A549 (cell line): ENCODE results near the gene GPR137B. TPM values are rescaled to one million over a fixed set of nuclear protein-coding genes. Genes with fewer than 3 reads are reported as not detected.

ENCODE experiments used
- ATAC-seq, 2 experiments: fragments of 200-7000 bp in 1 of 2; fragments of >200 bp in 1 of 2; cut with Nextera tagmentation in 1 of 2; cut with Tn5 transposase in 1 of 2; 3 replicates each; pipeline versions ENCODE4 v1.8.0 to v1.9.1; 2018 to 2020; ENCODE audit warnings: mild to moderate bottlenecking in 1 of 2, moderate library complexity in 1 of 2
- CTCF ChIA-PET: fragments of 300-600 bp; sonication (Branson Sonifier 250); formaldehyde crosslinking; extraction: SDS; loops from one replicate; lab custom pipeline; 2021; ENCODE audit warnings: antibody characterized with exemption, inconsistent platforms; lab: Yijun Ruan, JAX
- POLR2A ChIA-PET: fragments of 350-600 bp; formaldehyde crosslinking; extraction: SDS; loops from one replicate; lab custom pipeline; 2021; ENCODE audit warnings: antibody characterized with exemption, inconsistent platforms; lab: Yijun Ruan, JAX
- DNase-seq, 2 experiments: peaks; one replicate each; pipeline versions ENCODE4 v3.0.0 to v3.0.0-alpha.2; 2011 to 2016; ENCODE audit warnings: low read depth in 1 of 2, low spot score in 1 of 2
- FAIRE-seq: peaks from 2 replicates; lab custom pipeline; 2011; peaks lifted over from hg19 to GRCh38; lab: Jason Lieb, UNC
- H3K27ac ChIP-seq, 2 experiments: fragments of >200 bp; sonication (Bioruptor Twin); formaldehyde crosslinking; 3 replicates each; pipeline ENCODE4 v1.5.1; 2016 to 2017
- H3K4me1 ChIP-seq: fragments of >200 bp; sonication (Bioruptor Twin); formaldehyde crosslinking; 3 replicates; pipeline ENCODE4 v1.6.1; 2016
- H3K4me2 ChIP-seq: fragments of >200 bp; sonication (Bioruptor Twin); formaldehyde crosslinking; 3 replicates; pipeline ENCODE4 v1.6.1; 2016
- H3K4me3 ChIP-seq: fragments of >200 bp; sonication (Bioruptor Twin); formaldehyde crosslinking; 3 replicates; pipeline ENCODE4 v1.5.1; 2016
- H3K9me3 ChIP-seq: fragments of >200 bp; sonication (Bioruptor Twin); formaldehyde crosslinking; 3 replicates; pipeline ENCODE4 v1.6.1; 2016
- BHLHE40 ChIP-seq: IDR thresholded peaks from 2 replicates; pipeline ENCODE4 v1.6.1; 2012; ENCODE audit warnings: low read depth, low read length, inconsistent platforms
- CBX8 ChIP-seq: fragments of 200-600 bp; sonication (generic); IDR thresholded peaks from 2 replicates; pipeline ENCODE4 v1.6.1; 2016
- CEBPB ChIP-seq, 2 experiments: fragments of >200 bp in 1 of 2; sonication (Bioruptor Twin) in 1 of 2; formaldehyde crosslinking in 1 of 2; IDR thresholded peaks; 2 replicates each; pipeline ENCODE4 v1.6.1; 2012 to 2016
- EHMT2 ChIP-seq: fragments of 200-600 bp; sonication (generic); IDR thresholded peaks from 2 replicates; pipeline ENCODE4 v1.6.1; 2016; ENCODE audit warnings: antibody characterized with exemption, low read depth, mild to moderate bottlenecking, moderate library complexity
- ESRRA ChIP-seq: fragments of 150-350 bp; IDR thresholded peaks from 2 replicates; pipeline ENCODE4 v1.6.1; 2014; ENCODE audit warnings: mild to moderate bottlenecking, low read length, borderline replicate concordance
- FOSB ChIP-seq: fragments of 250-450 bp; sonication (Bioruptor Pico); IDR thresholded peaks from 2 replicates; pipeline ENCODE4 v1.5.0; 2020; ENCODE audit warnings: mild to moderate bottlenecking, moderate library complexity
- FOSL2 ChIP-seq, 2 experiments: fragments of 450-650 bp in 1 of 2; fragments of >200 bp in 1 of 2; sonication (Bioruptor Twin) in 1 of 2; formaldehyde crosslinking; IDR thresholded peaks; 2 replicates each; pipeline versions ENCODE4 v1.5.0 to v1.6.1; 2016 to 2020; ENCODE audit warnings: mild to moderate bottlenecking in 1 of 2, moderate library complexity in 1 of 2
- FOXS1 ChIP-seq: fragments of 250-450 bp; sonication (Bioruptor Pico); IDR thresholded peaks from 2 replicates; pipeline ENCODE4 v1.5.0; 2020; ENCODE audit warnings: mild to moderate bottlenecking, moderate library complexity
- GATA3 ChIP-seq: IDR thresholded peaks from 2 replicates; pipeline ENCODE4 v1.6.1; 2012; ENCODE audit warnings: borderline replicate concordance
- HDAC2 ChIP-seq: fragments of 200-600 bp; sonication (generic); IDR thresholded peaks from 2 replicates; pipeline ENCODE4 v1.6.1; 2016
- HMGXB4 ChIP-seq: fragments of 250-450 bp; sonication (Bioruptor Pico); IDR thresholded peaks from 2 replicates; pipeline ENCODE4 v1.5.0; 2021; ENCODE audit warnings: mild to moderate bottlenecking, moderate library complexity, borderline replicate concordance
- HOXB13 ChIP-seq: fragments of 250-450 bp; sonication (Bioruptor Pico); IDR thresholded peaks from 2 replicates; pipeline ENCODE4 v1.5.0; 2020; ENCODE audit warnings: low read depth, mild to moderate bottlenecking, moderate library complexity
- JUNB ChIP-seq: fragments of >200 bp; sonication (Bioruptor Twin); formaldehyde crosslinking; IDR thresholded peaks from 2 replicates; pipeline ENCODE4 v1.6.1; 2016
- MAFK ChIP-seq: fragments of 450-650 bp; IDR thresholded peaks from 2 replicates; pipeline ENCODE4 v1.6.1; 2014; ENCODE audit not compliant: partially characterized antibody
- MAZ ChIP-seq: fragments of 150-350 bp; IDR thresholded peaks from 2 replicates; pipeline ENCODE4 v1.6.1; 2014; ENCODE audit warnings: antibody characterized with exemption, low read depth, low read length, borderline replicate concordance
- NFE2L2 ChIP-seq: fragments of 150-350 bp; conservative IDR thresholded peaks from 2 replicates; pipeline ENCODE4 v1.6.1; 2014; ENCODE audit warnings: low read length
- PHF8 ChIP-seq: fragments of 200-600 bp; sonication (generic); IDR thresholded peaks from 2 replicates; pipeline ENCODE4 v1.6.1; 2016; ENCODE audit warnings: low read depth, mild to moderate bottlenecking, antibody characterized with exemption, moderate library complexity, borderline replicate concordance
- POLR2A ChIP-seq: IDR thresholded peaks from 2 replicates; pipeline ENCODE4 v1.6.1; 2012; ENCODE audit warnings: mild to moderate bottlenecking, low read length
- POLR2AphosphoS2 ChIP-seq: conservative IDR thresholded peaks from 2 replicates; pipeline ENCODE4 v1.6.1; 2012; ENCODE audit warnings: low read length, improper control_type of control experiment, inconsistent platforms
- RARB ChIP-seq: fragments of 250-450 bp; sonication (Bioruptor Pico); IDR thresholded peaks from 2 replicates; pipeline ENCODE4 v1.8.0; 2021; ENCODE audit warnings: mild to moderate bottlenecking, moderate library complexity
- TFCP2L1 ChIP-seq: fragments of 250-450 bp; sonication (Bioruptor Pico); IDR thresholded peaks from 2 replicates; pipeline ENCODE4 v1.5.0; 2021; ENCODE audit warnings: mild to moderate bottlenecking
- TP53 ChIP-seq: fragments of 250-450 bp; sonication (Bioruptor Pico); IDR thresholded peaks from 2 replicates; pipeline ENCODE4 v1.5.0; 2021; ENCODE audit warnings: mild to moderate bottlenecking, moderate library complexity
- WGBS: methylation state at CpG from one replicate; pipeline ENCODE4 v1.1.6; 2017; ENCODE audit errors: missing lambda C conversion rate; 5-methylcytosine and 5-hydroxymethylcytosine counted together
- polyA plus RNA-seq, 4 experiments: library from polyadenylated mRNA; depleted of rRNA in 3 of 4; stranded (reverse); fragments of >200 nt; fragmentation: RNase III in 1 of 4; extraction: RNeasy Plus Mini Kit Qiagen cat#74134 plus additional on column Dnase treatment in 1 of 4; gene quantifications; 2 replicates in 3 of 4; 3 replicates in 1 of 4; pipeline ENCODE4 v1.2.3, GENCODE V29; 2011 to 2017
- TF ChIP-seq, protein P1 (sequence below): IDR thresholded peaks from 2 replicates; pipeline ENCODE4 v1.6.1; 2012
- TF ChIP-seq, protein P2 (sequence below): fragments of 150-350 bp; IDR thresholded peaks from 2 replicates; pipeline ENCODE4 v1.6.1; 2014; ENCODE audit warnings: low read depth, mild to moderate bottlenecking, low read length
- TF ChIP-seq, protein P3 (sequence below): fragments of 250-450 bp; sonication (Bioruptor Pico); IDR thresholded peaks from 2 replicates; pipeline ENCODE4 v1.5.0; 2020; ENCODE audit warnings: low read depth, mild to moderate bottlenecking, moderate library complexity
- TF ChIP-seq, protein P4 (sequence below): fragments of >200 bp; sonication (Bioruptor Twin); formaldehyde crosslinking; IDR thresholded peaks from 3 replicates; pipeline ENCODE4 v1.6.1; 2016

GPR137B gene
- polyA plus RNA-seq, 2 of the 4 experiments (the other 2 are of a cell fraction), result 5.8 to 9.2 TPM

GRCh38 chr1:236155399-236155767, 13.0 kb downstream of the GPR137B start:
- Histone ChIP-seq H3K4me1 (no peaks in the 10 kb centered on the region), H3K9me3 (no peaks in the 10 kb centered on the region), H3K4me2 (no peak overlapping the region), H3K4me3 (no peak overlapping the region), H3K27ac (no peak overlapping the region)
- FAIRE-seq (no peak), DNase-seq (no peak), ATAC-seq (no peak)
- WGBS, result 85% methylated on average over 11 of the region's 11 CpGs
- TF ChIP-seq POLR2AphosphoS2 (no peak), CEBPB (IDR thresholded peaks at IDR 0.05) (no peak), ESRRA (no peak), FOSB (CRISPR knock-in tag) (no peak), POLR2A (no peak), HOXB13 (CRISPR knock-in tag) (no peak), NFE2L2 (no peak), FOXS1 (CRISPR knock-in tag) (no peak), TFCP2L1 (no peak), HDAC2 (no peak)
- TF ChIP-seq, protein P1, sequence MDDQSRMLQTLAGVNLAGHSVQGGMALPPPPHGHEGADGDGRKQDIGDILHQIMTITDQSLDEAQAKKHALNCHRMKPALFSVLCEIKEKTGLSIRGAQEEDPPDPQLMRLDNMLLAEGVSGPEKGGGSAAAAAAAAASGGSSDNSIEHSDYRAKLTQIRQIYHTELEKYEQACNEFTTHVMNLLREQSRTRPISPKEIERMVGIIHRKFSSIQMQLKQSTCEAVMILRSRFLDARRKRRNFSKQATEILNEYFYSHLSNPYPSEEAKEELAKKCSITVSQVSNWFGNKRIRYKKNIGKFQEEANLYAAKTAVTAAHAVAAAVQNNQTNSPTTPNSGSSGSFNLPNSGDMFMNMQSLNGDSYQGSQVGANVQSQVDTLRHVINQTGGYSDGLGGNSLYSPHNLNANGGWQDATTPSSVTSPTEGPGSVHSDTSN, result no peak
- TF ChIP-seq, protein P2, sequence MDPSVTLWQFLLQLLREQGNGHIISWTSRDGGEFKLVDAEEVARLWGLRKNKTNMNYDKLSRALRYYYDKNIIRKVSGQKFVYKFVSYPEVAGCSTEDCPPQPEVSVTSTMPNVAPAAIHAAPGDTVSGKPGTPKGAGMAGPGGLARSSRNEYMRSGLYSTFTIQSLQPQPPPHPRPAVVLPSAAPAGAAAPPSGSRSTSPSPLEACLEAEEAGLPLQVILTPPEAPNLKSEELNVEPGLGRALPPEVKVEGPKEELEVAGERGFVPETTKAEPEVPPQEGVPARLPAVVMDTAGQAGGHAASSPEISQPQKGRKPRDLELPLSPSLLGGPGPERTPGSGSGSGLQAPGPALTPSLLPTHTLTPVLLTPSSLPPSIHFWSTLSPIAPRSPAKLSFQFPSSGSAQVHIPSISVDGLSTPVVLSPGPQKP, result no peak
- ChIA-PET CTCF (interaction anchor here (0.7 kb wide), 1 partner anchor 286 kb away, joined by 3 read pairs; no protein-coding TSS in a partner anchor), POLR2A (no interaction called here)

DNA sequence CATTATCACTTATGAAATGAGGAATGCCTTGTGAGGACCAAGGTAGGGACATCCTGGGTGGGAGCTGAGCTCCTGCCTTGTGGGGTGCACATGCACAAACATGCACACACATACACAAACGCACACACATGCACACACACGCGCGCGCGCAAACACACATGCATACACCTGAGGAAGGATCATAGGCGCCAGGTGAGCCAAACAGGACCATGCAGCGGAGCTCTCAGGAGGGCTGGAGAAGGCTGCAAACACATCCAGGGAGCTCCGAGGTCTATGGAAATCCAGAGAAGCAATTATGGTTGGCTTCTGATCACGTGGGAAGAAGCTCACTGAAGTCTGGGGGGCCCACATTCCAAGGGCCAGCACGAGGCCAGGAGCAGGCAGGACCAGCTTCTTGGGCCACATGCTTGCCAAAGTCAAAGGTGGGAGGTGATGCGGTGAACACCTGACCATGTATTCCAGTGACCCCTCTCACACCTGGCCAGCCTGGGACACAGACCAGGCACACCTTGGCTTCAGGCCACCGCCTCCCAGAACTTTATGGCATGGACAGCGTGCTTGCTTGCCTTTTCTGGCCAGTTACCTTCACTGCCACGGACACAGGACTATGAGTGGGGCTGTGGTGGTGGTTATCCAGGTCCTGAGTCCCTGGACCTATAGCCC, 13.6 kb downstream of the GPR137B start:
- WGBS, result 78% methylated on average over 15 of the region's 15 CpGs
- DNase-seq, result no peak
- ChIA-PET POLR2A (no interaction called here), CTCF (interaction anchor here (0.7 kb wide), 1 partner anchor 286 kb away, joined by 3 read pairs; no protein-coding TSS in a partner anchor)
- Histone ChIP-seq H3K4me1 (no peaks in the 10 kb centered on the region), H3K4me3 (no peak overlapping the region), H3K4me2 (no peak overlapping the region), H3K27ac (no peak overlapping the region), H3K9me3 (peaks cover 5% of the 10 kb centered on the region)
- ATAC-seq, result no peak
- no peak for FAIRE-seq
- TF ChIP-seq, protein P2, result no peak
- TF ChIP-seq MAFK (no peak), TP53 (CRISPR knock-in tag) (no peak), EHMT2 (no peak), RARB (CRISPR knock-in tag) (no peak), FOSL2 (IDR thresholded peaks at IDR 0.05) (no peak), FOSL2 (CRISPR knock-in tag; IDR thresholded peaks at IDR 0.05) (no peak), JUNB (no peak), GATA3 (no peak), MAZ (no peak), PHF8 (no peak), HOXB13 (CRISPR knock-in tag) (no peak), HMGXB4 (CRISPR knock-in tag) (no peak), CBX8 (no peak), BHLHE40 (no peak), ESRRA (no peak)
- TF ChIP-seq, protein P3, sequence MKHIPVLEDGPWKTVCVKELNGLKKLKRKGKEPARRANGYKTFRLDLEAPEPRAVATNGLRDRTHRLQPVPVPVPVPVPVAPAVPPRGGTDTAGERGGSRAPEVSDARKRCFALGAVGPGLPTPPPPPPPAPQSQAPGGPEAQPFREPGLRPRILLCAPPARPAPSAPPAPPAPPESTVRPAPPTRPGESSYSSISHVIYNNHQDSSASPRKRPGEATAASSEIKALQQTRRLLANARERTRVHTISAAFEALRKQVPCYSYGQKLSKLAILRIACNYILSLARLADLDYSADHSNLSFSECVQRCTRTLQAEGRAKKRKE (CRISPR knock-in tag), result no peak
- TF ChIP-seq, protein P4, sequence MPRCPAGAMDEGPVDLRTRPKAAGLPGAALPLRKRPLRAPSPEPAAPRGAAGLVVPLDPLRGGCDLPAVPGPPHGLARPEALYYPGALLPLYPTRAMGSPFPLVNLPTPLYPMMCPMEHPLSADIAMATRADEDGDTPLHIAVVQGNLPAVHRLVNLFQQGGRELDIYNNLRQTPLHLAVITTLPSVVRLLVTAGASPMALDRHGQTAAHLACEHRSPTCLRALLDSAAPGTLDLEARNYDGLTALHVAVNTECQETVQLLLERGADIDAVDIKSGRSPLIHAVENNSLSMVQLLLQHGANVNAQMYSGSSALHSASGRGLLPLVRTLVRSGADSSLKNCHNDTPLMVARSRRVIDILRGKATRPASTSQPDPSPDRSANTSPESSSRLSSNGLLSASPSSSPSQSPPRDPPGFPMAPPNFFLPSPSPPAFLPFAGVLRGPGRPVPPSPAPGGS, result no peak
